Spleen (tissue), 7 donors: ENCODE results near the gene GGA2.

ENCODE experiments used
- CTCF ChIP-seq, 11 experiments: fragments of 200-600 bp in 7 of 11; fragments of 450-650 bp in 4 of 11; sonication (generic) in 4 of 11; IDR thresholded peaks in 8 of 11; conservative IDR thresholded peaks in 3 of 11; 1 replicate in 7 of 11; 2 replicates in 4 of 11; pipeline versions ENCODE4 v1.4.0 to v1.8.0; 2016 to 2021; ENCODE audit warnings: antibody characterized with exemption in 11 of 11, inconsistent platforms in 4 of 11, mild to moderate bottlenecking in 1 of 11
- POLR2A ChIP-seq, 3 donors: fragments of 450-650 bp; IDR thresholded peaks; one replicate each; pipeline ENCODE4 v1.5.1; 2017; ENCODE audit warnings: antibody characterized with exemption in 3 of 3, mild to moderate bottlenecking in 1 of 3
- donor health status: DM: no; HTN: no; CAD: no; lungs with moderate emphysema.
- donor health status: DM: no; HTN: no; CAD: no.
- donor health status: DM: no; HTN: no; CAD: no.

- TF ChIP-seq CTCF (IDR thresholded peaks at IDR 0.05 in 8 of 11, conservative IDR thresholded peaks at IDR 0.05 in 3 of 11) = no peak
- TF ChIP-seq POLR2A (IDR thresholded peaks at IDR 0.05) = no peak
Observed at GRCh38 chr16:23485841-23486240, 24.5 kb downstream of the GGA2 start.
